ENCODE measurements around the gene VAMP5.
"Not testable (repeated sequence)": the region's sequence is repeated elsewhere in the genome, so short reads cannot be mapped to it uniquely, and the experiment has no call there.

VAMP5 gene

GRCh38 chr2:85584354-85584856 is at the start of gene VAMP5:
VAMP5 (plus strand) TSS chr2:85584431; CDS start chr2:85584491, 60 bp downstream.
- DNase-seq (ENCODE audit: low spot score): peak; percentile 65

GRCh38 chr2:85534881-85535280 is 49.4 kb upstream of the VAMP5 start:
- DNase-seq (ENCODE audit: low spot score): no peak

GRCh38 chr2:85536479-85536878 is 47.8 kb upstream of the VAMP5 start:
- DNase-seq (ENCODE audit: low spot score): no peak

- peak; percentile 55 for DNase-seq (ENCODE audit: low spot score)
Observed at GRCh38 chr2:85537600-85538506, 46.4 kb upstream of the VAMP5 start.

GRCh38 chr2:85538507-85539360 is 45.5 kb upstream of the VAMP5 start, which contains the start of gene MAT2A:
MAT2A (plus strand) TSS chr2:85539168; CDS start chr2:85539288, 120 bp downstream.
- peak; percentile 96 for DNase-seq (ENCODE audit: low spot score)

- peak; percentile 75 for DNase-seq (ENCODE audit: low spot score)
Observed at GRCh38 chr2:85539361-85540132, 44.7 kb upstream of the VAMP5 start.

- DNase-seq (ENCODE audit: low spot score): no peak
Observed at GRCh38 chr2:85540133-85540648, 44.0 kb upstream of the VAMP5 start.

- DNase-seq (ENCODE audit: low spot score): no peak
Observed at GRCh38 chr2:85541262-85541661, 43.0 kb upstream of the VAMP5 start.

- DNase-seq (ENCODE audit: low spot score): no peak
Observed at GRCh38 chr2:85541753-85542457, 42.3 kb upstream of the VAMP5 start.

GRCh38 chr2:85542777-85543176 is 41.5 kb upstream of the VAMP5 start:
- no peak for DNase-seq (ENCODE audit: low spot score)

- not testable (repeated sequence) for DNase-seq (ENCODE audit: low spot score)
Observed at GRCh38 chr2:85544254-85544691, 40.0 kb upstream of the VAMP5 start.

GRCh38 chr2:85544915-85545779 is 39.1 kb upstream of the VAMP5 start:
- DNase-seq (ENCODE audit: low spot score): not testable (repeated sequence)

- no peak for DNase-seq (ENCODE audit: low spot score)
Observed at GRCh38 chr2:85545780-85546240, 38.4 kb upstream of the VAMP5 start.

- DNase-seq (ENCODE audit: low spot score): no peak
Observed at GRCh38 chr2:85547089-85547858, 37.0 kb upstream of the VAMP5 start.

- no peak for DNase-seq (ENCODE audit: low spot score)
Observed at GRCh38 chr2:85547859-85548607, 36.2 kb upstream of the VAMP5 start.

- DNase-seq (ENCODE audit: low spot score): no peak
Observed at GRCh38 chr2:85548608-85548900, 35.7 kb upstream of the VAMP5 start.

GRCh38 chr2:85549095-85549494 is 35.1 kb upstream of the VAMP5 start:
- DNase-seq (ENCODE audit: low spot score): no peak

GRCh38 chr2:85549826-85550225 is 34.4 kb upstream of the VAMP5 start:
- DNase-seq (ENCODE audit: low spot score): no peak
